SK-N-SH treated with all-trans-retinoic acid at 6 μM for 48 hours (cell line): Measurements from ENCODE around the gene FOSB.

Experiments
- ARNTL ChIP-seq: fragments of 450-650 bp; formaldehyde crosslinking; IDR thresholded peaks from 2 replicates; pipeline ENCODE4 v1.5.0; 2020; ENCODE audit warnings: low read depth, mild to moderate bottlenecking, moderate library complexity, borderline replicate concordance
- ESRRG ChIP-seq: fragments of 250-450 bp; sonication (Bioruptor Pico); IDR thresholded peaks from 2 replicates; pipeline ENCODE4 v1.6.1; 2021; ENCODE audit warnings: mild to moderate bottlenecking
- GLIS3 ChIP-seq: fragments of 250-450 bp; sonication (Bioruptor Pico); IDR thresholded peaks from 2 replicates; pipeline ENCODE4 v1.5.0; 2020; ENCODE audit warnings: mild to moderate bottlenecking, moderate library complexity
- OSR1 ChIP-seq: fragments of 250-450 bp; sonication (Bioruptor Pico); IDR thresholded peaks from 2 replicates; pipeline ENCODE4 v1.8.0; 2022; ENCODE audit warnings: moderate library complexity, mild to moderate bottlenecking, inconsistent platforms
- PPARA ChIP-seq: fragments of 250-450 bp; sonication (Bioruptor Pico); IDR thresholded peaks from 2 replicates; pipeline ENCODE4 v1.5.0; 2020; ENCODE audit warnings: mild to moderate bottlenecking, borderline replicate concordance
- SNAI2 ChIP-seq: fragments of 250-450 bp; sonication (Bioruptor Pico); IDR thresholded peaks from 2 replicates; pipeline ENCODE4 v1.5.0; 2020; ENCODE audit warnings: mild to moderate bottlenecking, moderate library complexity
- TCF4 ChIP-seq: fragments of 250-450 bp; sonication (Bioruptor Pico); IDR thresholded peaks from 2 replicates; pipeline ENCODE4 v1.8.0; 2021; ENCODE audit warnings: mild to moderate bottlenecking, moderate library complexity, borderline replicate concordance
- ZC3H10 ChIP-seq: fragments of 250-450 bp; sonication (Bioruptor Pico); IDR thresholded peaks from 2 replicates; pipeline ENCODE4 v1.5.1; 2021; ENCODE audit warnings: mild to moderate bottlenecking, moderate library complexity
- ZFP3 ChIP-seq: fragments of 250-450 bp; sonication (Bioruptor Pico); IDR thresholded peaks from 2 replicates; pipeline ENCODE4 v1.5.0; 2020; ENCODE audit warnings: mild to moderate bottlenecking, moderate library complexity
- ZNF70 ChIP-seq: fragments of 450-650 bp; formaldehyde crosslinking; IDR thresholded peaks from 2 replicates; pipeline ENCODE4 v1.5.0; 2020; ENCODE audit warnings: mild to moderate bottlenecking, moderate library complexity
- ZNF8 ChIP-seq: fragments of 450-650 bp; formaldehyde crosslinking; IDR thresholded peaks from 2 replicates; pipeline ENCODE4 v1.5.0; 2020; ENCODE audit warnings: mild to moderate bottlenecking, moderate library complexity
- TF ChIP-seq, protein P1 (sequence below): fragments of 250-450 bp; sonication (Bioruptor Pico); IDR thresholded peaks from 2 replicates; pipeline ENCODE4 v1.8.0; 2020; ENCODE audit warnings: mild to moderate bottlenecking, moderate library complexity, borderline replicate concordance
- TF ChIP-seq, protein P2 (sequence below): fragments of 250-450 bp; sonication (Bioruptor Pico); IDR thresholded peaks from 2 replicates; pipeline ENCODE4 v1.8.0; 2021; ENCODE audit warnings: low read depth, mild to moderate bottlenecking, moderate library complexity, borderline replicate concordance
- TF ChIP-seq, protein P3 (sequence below): fragments of 250-450 bp; sonication (Bioruptor Pico); IDR thresholded peaks from 2 replicates; pipeline ENCODE4 v1.5.1; 2021; ENCODE audit warnings: mild to moderate bottlenecking, moderate library complexity

DNA sequence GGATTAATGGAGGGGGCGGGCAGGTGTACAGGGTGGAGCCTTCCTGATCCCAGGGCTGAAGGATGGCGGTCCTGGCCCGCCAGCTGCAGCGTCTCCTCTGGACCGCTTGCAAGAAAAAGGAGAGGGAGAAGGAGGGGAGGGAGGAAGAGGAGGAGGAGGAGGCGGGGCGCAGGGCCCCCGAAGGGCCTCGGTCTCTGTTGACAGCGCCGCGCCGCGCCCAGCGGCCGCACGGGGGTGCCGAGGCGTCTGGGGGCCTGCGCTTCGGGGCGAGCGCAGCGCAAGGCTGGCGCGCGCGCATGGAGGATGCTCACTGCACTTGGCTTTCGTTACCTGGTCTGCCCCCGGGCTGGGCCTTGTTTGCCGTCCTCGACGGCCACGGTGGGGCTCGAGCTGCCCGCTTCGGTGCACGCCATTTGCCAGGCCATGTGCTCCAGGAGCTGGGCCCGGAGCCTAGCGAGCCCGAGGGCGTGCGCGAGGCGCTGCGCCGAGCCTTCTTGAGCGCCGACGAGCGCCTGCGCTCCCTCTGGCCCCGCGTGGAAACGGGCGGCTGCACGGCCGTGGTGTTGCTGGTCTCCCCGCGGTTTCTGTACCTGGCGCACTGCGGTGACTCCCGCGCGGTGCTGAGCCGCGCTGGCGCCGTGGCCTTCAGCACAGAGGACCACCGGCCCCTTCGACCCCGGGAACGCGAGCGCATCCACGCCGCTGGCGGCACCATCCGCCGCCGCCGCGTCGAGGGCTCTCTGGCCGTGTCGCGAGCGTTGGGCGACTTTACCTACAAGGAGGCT, 30.8 kb downstream of the FOSB start, which contains the start of gene PPM1N:
- TF ChIP-seq, protein P1, sequence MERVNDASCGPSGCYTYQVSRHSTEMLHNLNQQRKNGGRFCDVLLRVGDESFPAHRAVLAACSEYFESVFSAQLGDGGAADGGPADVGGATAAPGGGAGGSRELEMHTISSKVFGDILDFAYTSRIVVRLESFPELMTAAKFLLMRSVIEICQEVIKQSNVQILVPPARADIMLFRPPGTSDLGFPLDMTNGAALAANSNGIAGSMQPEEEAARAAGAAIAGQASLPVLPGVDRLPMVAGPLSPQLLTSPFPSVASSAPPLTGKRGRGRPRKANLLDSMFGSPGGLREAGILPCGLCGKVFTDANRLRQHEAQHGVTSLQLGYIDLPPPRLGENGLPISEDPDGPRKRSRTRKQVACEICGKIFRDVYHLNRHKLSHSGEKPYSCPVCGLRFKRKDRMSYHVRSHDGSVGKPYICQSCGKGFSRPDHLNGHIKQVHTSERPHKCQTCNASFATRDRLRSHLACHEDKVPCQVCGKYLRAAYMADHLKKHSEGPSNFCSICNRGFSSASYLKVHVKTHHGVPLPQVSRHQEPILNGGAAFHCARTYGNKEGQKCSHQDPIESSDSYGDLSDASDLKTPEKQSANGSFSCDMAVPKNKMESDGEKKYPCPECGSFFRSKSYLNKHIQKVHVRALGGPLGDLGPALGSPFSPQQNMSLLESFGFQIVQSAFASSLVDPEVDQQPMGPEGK (CRISPR knock-in tag), result no peak
- TF ChIP-seq, protein P2, sequence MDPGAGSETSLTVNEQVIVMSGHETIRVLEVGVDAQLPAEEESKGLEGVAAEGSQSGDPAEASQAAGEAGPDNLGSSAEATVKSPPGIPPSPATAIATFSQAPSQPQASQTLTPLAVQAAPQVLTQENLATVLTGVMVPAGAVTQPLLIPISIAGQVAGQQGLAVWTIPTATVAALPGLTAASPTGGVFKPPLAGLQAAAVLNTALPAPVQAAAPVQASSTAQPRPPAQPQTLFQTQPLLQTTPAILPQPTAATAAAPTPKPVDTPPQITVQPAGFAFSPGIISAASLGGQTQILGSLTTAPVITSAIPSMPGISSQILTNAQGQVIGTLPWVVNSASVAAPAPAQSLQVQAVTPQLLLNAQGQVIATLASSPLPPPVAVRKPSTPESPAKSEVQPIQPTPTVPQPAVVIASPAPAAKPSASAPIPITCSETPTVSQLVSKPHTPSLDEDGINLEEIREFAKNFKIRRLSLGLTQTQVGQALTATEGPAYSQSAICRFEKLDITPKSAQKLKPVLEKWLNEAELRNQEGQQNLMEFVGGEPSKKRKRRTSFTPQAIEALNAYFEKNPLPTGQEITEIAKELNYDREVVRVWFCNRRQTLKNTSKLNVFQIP (CRISPR knock-in tag), result no peak
- TF ChIP-seq, protein P3, sequence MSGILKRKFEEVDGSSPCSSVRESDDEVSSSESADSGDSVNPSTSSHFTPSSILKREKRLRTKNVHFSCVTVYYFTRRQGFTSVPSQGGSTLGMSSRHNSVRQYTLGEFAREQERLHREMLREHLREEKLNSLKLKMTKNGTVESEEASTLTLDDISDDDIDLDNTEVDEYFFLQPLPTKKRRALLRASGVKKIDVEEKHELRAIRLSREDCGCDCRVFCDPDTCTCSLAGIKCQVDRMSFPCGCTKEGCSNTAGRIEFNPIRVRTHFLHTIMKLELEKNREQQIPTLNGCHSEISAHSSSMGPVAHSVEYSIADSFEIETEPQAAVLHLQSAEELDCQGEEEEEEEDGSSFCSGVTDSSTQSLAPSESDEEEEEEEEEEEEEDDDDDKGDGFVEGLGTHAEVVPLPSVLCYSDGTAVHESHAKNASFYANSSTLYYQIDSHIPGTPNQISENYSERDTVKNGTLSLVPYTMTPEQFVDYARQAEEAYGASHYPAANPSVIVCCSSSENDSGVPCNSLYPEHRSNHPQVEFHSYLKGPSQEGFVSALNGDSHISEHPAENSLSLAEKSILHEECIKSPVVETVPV (CRISPR knock-in tag), result no peak
- TF ChIP-seq ESRRG (CRISPR knock-in tag) (no peak), OSR1 (CRISPR knock-in tag) (no peak), ZNF8 (no peak), TCF4 (CRISPR knock-in tag) (no peak), GLIS3 (CRISPR knock-in tag) (no peak), ZC3H10 (CRISPR knock-in tag) (no peak), ZNF70 (CRISPR knock-in tag) (no peak), PPARA (no peak), SNAI2 (CRISPR knock-in tag) (no peak), ZFP3 (CRISPR knock-in tag) (no peak), ARNTL (CRISPR knock-in tag) (no peak)
